NCI-H2171 (cell line): ENCODE data around the gene MCIDAS.

Source experiments
- DNase-seq: peaks from one replicate; lab custom pipeline; 2025; lab: John Stamatoyannopoulos, UW

The MCIDAS gene

DNA sequence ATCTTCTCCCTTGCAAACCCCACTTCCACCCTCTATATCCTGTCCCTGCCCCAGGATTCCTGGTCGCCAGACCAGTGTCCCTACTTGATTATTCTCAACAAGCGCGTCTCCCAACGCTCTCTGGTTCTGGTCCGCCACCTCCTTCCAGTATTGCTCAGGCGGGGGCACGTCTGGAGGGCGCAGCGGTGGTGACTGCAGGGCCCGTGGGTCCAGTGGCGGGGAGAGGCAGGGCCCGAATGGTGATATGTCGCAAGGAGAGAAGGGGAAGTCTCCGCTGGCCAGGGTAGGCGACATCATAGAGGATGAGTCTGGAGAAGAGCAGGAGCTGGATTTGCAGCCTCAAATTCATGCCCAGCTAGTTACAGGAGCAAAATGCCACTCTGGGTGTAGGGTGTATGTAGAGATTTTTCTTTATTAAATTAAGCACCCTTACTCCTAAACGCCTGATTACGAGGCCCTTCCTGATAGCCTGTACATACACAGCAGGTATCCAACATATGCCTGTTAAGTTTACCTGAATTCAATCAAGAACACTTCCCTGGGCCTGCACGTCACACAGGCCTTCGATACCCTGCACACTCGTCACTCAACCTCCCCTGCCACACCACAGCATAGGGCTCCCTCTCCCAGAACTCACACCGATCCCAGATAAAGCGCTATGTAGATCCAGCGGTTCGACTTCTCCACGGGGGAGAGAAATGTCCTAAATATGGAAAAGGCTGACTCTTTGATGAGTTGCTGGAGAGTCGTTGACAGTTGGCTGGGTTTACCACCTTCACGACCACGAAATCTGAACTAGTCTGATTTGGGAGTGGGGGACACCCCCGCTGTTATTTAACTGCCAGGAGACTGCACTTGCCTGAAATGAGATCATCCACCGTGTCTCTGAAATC, 4.8 kb downstream of the MCIDAS start:
- DNase-seq = no peak

DNA sequence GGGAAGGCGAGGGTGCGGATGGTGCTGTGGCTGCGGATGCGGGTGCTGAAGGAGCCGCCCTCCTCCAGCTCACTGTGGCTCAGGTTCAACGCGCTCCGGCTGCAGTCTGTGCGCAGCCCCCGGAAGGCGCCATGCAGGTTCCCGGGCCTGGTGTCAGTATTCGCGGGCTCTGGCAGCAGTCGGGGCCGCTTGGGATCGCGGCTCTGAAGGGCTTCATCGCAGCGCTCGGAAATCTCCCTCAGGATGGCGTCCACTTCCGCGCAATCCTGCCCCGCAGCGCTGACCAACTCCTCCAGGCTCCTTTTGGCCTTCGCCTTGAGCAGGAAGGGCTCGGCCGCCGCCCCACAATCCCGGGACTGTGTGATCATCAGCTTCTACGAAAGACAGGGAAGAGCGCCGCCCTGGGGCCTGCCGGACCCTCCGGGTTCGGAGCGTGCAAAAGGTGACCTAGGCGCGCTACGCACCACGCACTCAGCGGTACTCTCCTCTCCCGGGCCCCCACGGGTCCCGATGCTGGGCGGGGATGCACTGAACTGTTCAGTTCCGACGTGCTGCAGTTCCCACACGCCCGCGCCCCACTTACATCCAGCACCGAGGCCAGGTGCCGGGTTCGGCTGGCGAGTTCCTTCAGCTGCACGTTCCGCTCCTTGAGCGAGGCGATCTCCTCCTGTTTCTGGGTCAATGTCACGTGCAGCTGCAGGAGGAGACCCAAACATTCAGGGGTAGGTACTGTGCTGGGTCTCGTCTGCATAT, 6.5 kb downstream of the MCIDAS start:
- no peak for DNase-seq

DNA sequence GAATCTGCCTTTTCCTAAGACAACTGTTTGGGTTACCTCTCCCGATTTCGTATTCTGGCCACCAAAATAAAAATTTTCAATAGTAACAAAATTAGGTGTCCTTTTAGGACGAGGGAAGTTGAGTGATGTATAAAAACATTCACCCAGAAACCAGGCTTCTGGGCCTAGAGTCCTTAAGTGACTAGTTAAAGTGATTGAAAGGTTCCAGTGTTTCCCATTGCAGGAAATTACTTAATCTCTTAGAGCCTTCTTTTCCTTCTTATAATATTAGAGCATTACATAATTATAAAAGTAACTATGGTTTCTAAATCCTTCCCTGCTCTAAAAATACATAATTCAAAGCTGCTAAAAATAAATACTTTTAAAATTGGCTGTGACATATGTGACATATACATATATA, 7.3 kb downstream of the MCIDAS start:
- DNase-seq = no peak

DNA sequence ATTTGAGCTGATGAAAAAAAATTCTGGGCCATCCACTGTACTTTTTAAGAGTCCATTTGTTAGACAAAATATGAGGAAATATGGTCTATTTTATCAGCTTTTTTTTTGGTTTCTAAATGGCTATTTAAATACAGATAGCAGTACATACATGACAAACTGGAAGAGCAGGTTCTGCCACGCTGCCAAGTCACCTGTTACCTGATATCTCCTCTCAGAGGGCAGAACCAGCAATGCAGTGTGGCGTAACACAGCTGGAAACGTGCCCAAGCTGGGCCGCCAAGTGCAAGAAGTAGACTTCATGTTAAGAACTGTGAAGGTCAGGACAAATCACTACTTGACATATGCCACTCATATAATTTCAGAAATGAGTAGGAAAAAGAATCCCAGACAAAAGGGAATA, 8.1 kb downstream of the MCIDAS start:
- peak; percentile 77 for DNase-seq

DNA sequence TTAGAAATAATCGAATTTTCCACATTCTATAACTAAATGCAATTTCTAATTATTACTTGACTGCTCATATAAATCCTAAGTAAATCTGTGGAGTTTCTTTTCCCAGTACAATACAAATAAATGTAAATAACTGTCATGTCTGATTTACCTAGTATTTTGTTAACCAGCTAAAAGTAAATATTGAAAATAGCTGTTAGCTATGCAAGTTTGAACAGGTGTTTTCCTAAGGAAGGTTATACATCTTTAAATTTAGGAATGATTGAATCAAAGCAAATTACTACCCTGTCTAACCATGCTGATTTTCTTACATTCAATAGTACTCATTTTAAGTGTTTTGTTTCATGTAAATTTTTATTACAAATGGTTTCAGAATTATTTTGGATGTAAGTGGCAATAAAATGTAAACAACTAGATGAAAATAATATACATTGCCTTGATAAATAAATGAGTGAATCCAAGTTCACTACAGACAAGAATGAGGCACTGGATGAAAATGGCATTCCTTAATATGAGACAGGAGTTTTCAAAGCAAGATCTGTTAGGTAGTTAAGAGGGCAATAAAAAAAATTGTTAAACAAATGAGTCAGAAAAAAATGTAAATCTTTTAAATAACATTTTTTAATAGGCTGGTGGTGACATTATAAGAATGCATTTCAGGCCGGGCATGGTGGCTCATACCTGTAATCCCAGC, 15.8 kb downstream of the MCIDAS start:
- no peak for DNase-seq

DNA sequence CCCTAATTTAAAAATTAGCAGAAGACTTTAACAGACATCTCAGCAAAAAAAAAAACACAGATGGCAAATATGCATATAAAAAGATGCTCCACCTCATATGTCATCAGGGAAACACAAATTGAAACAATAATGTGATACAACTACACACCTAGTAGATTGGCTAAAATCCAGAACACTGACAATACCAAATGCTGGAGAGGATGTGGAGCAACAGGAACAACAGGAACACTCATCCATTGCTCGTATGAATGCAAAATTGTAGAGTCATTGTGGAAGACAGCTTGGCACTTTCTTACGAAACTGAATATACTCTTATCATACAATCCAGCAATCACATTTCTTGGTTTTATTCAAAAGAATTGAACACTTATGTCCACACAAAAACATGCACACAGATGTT, 22.1 kb downstream of the MCIDAS start:
- no peak for DNase-seq

DNA sequence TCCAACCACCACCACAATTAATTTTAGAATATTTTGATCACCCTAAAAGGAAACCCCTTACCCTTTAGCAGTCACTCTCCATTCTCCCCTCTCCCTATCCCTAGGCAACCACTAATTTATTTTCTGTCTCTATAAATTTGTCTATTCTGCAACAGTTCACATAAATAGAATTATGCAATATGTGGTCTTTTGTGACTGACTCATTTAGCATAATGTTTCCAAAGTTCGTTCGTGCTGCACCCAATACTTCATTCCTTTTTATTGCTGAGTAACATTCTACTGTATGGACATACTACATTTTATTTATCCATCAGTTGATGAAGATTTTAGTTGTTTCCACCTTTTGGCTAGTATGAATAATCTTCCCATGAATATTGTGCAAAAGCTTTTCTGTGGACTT, 36.0 kb downstream of the MCIDAS start:
- DNase-seq = no peak

DNA sequence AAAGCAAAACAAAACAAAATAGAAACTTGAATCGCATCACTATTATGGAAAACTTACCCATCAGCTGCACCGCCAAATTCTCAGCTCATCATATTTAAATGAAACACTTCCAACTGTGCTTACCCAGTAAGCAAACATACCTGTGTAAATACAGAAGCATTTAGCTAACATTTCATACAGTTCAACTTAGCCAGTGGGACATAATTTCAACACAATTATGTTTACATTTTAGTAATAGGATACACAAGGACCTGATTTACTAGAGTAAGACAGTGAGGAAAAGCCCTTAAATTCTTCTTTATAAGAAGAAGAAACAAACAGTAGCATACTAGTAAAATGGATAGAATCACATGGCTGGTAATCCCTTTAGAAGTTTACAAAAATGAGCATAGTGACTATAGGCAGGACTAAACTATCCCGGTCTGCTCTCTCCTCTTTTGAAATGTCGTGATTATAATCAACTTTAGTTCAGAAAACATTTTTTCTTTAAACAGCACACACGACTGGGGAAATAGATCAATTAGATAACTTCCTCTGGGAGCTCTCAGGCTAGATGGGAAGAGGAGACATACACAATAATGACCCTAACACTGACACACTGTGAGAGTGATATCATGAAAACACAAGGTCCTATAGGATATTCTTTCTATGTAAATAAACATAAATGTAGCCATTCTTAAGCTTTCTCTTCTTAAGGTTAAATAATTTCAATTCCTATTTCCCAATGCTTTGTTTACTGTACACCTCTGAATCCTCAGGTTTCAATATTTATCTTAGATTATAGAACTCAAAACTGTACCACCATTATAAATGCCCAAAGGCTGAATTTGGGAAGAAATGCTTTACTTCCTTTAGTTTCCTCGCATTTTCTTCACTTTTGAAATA, 38.2 kb downstream of the MCIDAS start:
- no peak for DNase-seq

DNA sequence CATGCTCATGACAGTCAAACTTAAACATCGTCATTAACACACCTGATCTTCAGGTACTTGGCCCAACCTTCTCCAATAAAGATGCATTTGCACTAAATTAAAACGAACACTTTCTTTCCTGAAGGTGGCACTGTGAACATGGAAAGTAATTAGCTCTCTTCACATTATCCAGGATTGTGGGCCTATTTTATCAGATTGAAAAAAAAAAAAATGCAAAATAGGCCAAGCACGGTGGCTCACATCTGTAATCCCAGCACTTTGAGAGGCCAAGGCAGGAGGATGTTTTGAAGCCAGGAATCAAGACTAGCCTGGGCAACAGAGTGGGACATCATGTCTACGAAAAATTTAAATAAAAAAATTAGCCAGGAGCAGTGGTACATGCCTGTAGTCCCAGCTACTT, 39.7 kb downstream of the MCIDAS start:
- peak; percentile 49 for DNase-seq

DNA sequence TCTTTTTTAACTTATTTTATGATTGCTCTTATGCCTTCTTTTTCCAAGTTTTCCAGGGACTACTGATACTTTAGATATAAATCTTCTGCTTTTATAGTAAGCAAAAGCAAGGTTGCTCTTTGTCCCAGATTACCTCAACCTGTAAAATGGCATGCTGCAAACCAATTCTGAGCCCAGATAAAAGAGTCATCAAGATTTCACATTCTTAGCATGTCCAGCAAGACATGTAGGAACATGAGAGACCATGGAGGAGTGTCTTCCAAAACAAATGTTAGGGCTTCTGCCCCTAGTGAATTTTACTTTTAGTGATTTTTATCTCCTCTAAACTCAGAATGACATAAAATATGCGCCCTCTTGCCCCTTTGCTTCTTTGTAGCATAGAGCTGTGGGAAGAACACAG, 47.1 kb downstream of the MCIDAS start:
- no peak for DNase-seq

DNA sequence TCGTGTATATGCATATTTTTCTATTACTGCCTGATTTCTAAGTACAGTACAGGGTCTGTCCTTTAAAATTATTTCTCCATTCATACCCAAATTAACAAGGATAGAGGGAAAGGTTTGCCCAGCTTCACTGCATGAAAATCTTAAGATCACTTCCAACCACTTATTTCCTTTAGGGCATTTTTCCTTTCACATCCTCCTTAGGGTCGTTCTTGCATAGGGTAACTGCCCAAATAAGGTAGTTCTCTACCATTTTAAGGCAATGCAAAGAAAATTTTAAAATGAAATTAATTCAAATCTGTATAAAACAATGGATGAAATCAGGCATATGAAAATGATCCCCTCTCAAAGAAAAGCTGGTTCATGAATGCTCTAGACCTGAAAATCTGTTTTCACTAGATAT, 50.0 kb downstream of the MCIDAS start:
- no peak for DNase-seq

DNA sequence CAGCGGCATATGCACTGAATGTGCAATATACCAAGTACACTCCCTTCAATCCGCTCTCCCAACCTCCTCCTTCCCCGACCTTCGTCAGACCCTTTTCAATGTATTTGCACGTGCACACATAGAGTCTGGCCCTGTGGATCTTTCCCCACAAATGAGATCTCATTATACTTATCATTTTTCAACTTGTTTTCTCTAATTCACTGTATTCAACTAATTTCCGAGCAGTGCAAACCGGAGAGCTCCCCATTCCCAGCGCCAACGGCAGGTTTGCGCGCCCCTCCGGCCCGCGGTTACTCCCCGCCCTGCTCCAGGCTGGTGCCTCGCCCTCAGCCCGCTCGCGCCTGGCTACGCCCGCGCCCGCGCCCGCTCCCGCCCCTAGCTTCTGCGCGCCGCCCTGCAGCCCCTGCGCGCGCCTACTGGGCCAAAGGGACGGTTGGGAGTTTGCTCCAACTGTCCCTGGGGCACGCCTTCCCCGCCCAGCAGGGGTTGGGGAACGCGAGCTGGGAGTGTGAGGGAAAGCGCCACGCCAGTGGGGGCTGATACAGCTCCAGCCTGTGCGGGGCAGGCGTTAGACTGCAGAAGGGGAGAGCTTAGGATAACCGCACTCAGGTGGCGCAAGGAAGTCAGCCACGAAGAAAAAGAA, 50.8 kb downstream of the MCIDAS start:
- peak; percentile 74 for DNase-seq

DNA sequence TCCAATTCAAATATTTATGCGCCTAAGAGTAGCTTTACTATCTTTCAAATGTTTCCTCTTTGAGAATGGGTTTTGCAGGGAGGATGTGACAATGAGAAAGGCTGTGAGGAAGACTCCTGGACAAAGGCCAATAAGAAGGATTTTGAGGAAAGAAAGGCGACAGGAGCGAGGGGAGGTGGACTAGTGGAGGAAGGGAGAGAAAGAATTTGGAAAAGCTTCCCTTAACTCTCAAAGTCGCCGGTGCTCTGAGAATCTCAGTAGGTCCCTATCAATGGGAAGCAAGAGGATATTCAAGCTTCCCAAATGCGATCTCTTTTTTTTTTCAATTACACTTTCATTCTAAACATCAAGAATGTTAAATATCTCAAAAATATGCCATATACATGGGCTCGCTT, 51.3 kb downstream of the MCIDAS start:
- DNase-seq = no peak

DNA sequence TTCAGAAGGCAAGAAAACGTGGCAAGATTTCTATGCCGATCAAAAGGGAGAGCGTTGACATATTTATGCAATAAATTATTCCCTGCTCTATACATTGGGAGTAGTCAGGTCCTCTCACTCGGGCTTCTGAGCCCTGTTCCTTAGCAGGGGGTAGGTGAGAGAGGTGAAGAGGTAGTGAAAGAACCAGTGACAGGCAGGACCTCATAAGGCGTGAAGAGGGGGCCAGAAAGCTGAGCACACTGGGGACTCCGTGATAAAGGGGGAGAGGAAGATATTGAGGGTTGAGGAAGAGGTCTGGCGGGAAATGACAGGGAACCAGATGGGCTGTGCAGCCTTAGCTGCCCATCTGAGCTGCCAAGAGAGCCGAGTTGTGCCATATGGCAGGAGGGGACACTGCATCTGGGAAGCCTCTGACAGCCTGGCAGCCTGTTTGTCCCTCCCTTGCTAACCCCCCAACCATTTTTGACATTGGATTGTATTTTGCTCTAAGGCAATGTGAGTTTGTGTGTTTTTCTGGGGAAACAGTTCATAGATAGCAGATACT, 53.4 kb downstream of the MCIDAS start:
- DNase-seq = peak; percentile 71

DNA sequence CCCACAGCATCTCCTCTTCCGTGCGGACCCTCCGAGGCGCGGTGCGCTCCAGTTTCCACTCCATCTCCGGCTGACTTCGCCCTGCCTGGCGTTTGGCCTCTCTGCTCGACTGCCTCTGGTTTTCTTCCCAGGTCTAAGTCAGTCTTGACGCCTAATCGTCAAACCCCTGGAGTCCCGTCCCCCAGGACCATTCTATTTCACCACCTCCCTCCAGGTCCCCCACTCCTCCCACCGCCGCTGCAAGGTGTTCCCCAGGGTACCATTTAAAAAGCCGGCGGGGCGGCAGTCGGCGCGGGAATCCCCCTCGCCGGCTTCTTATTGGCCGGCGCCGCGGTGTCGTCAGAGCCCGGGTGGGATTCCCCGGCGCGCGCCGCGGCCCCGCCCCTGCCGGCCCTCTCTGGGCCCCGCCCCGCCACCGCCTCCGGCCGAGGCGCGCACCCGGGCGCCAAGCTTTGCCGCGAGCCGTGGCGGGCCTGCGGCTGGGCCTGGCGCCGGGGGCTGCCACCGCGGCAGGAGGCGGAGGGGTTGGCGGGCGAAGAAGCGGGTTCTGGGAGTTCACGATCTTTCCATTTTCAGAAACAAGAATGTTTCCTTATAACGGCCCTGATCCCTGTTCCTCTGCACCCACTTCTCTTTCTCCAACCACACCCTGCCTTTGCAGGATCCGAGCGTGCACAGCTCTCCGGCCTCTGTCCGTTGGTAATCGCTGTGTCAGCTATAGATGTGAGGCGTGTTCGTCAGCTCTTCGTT, 54.0 kb downstream of the MCIDAS start, which contains the start of gene CDC20B:
CDC20B (minus strand) TSS at position 241 of the 750 bp plus-strand sequence; CDS start at position 64, 177 bp downstream.
- peak; percentile 98 for DNase-seq

DNA sequence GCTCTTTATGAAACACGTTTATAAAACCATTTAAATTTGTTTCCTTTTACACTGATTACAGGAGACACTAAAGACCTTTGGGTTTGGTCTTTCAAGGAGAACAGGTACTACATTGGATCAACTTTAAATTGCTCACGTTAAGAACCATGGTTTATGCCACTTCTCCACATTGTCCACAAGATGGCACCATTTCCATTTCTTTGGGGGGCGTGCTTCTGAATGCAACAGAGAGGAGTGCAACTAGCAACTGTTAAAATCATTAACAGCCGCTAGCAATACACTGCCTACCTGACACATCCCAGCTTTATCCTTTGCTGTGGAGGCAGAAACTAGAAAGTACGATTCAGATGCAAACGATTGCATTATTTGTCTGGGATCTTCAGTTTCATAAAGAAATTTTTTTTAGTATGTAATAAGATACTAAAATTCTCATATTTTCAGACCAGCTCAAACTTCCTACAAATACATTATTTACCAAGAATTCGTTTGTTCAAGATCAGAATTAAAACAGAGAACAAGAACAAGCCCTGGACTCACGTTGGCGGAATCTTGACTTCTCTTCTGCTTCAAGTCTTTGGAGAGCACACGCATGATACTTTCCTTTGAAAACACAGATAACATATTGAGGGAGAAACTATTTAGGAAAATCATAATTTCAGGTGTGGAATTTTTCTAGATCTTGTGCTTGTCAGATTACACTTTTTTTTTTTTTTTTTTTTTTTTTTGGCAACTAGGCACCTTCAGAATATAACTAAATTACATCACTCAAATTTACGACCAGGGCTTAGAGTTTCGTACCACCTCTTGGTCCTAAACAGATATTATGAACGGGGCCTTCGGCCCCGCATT, 54.8 kb downstream of the MCIDAS start:
- DNase-seq = peak; percentile 83

DNA sequence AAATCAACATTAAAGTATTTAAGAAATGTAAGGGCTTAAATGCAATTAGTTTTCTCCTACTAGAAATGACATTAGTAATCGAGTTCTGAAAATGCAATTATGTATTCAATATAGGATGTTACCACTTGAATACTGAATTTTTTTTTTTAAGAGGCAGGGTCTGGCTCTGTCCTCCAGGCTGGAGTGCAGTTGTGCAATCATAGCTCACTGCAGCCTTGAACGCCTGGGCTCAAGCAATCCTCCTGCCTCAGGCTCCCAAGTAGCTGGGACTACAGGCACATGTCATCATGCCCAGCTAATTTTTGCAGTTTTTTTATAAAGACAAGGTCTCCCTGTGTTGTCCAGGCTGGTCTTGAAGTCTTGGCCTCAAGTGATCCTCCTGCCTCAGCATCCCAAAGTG, 55.6 kb downstream of the MCIDAS start:
- DNase-seq = no peak
